WTC11 (cell line): ENCODE measurements around the gene KRTAP6-2.

ENCODE experiments used
- CBFB ChIP-seq: sonication (generic); formaldehyde crosslinking; IDR thresholded peaks from 2 replicates; pipeline ENCODE4 v1.8.1; 2022; ENCODE audit warnings: mild to moderate bottlenecking, low read depth, missing genetic modification reagents
- ESRRA ChIP-seq: sonication (generic); formaldehyde crosslinking; IDR thresholded peaks from 2 replicates; pipeline ENCODE4 v1.8.1; 2022; ENCODE audit warnings: mild to moderate bottlenecking, missing genetic modification reagents, borderline replicate concordance
- ZNF138 ChIP-seq: sonication (generic); formaldehyde crosslinking; conservative IDR thresholded peaks from 2 replicates; pipeline ENCODE4 v1.8.1; 2022; ENCODE audit warnings: mild to moderate bottlenecking, moderate library complexity, missing genetic modification reagents
- TF ChIP-seq, protein P1 (sequence below): fragments of 200-600 bp; IDR thresholded peaks from 2 replicates; pipeline ENCODE4 v1.8.0; 2022; ENCODE audit warnings: antibody characterized with exemption
- TF ChIP-seq, protein P2 (sequence below): sonication (generic); formaldehyde crosslinking; IDR thresholded peaks from 2 replicates; pipeline ENCODE4 v1.8.1; 2022; ENCODE audit warnings: mild to moderate bottlenecking, missing genetic modification reagents, moderate library complexity, borderline replicate concordance

DNA sequence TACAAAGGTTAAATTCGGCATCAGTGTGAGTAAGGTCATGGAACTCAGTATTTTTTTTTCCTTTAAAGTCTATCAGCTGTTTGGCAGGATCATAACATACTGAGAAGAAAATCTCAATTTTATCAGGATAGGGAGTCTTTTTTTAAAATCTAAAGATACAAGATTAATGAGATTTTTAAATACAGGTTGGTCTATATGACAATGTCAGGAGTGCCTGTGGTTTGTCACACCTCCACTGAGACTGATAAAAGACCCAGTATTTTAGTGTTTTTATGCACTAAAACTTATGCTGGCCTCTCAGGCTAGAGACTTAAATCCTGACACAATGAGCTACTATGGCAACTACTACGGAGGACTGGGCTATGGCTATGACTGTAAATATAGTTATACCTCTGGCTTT lies 43.9 kb upstream of the KRTAP6-2 start, which contains the start of gene KRTAP20-3:
- TF ChIP-seq, protein P1, sequence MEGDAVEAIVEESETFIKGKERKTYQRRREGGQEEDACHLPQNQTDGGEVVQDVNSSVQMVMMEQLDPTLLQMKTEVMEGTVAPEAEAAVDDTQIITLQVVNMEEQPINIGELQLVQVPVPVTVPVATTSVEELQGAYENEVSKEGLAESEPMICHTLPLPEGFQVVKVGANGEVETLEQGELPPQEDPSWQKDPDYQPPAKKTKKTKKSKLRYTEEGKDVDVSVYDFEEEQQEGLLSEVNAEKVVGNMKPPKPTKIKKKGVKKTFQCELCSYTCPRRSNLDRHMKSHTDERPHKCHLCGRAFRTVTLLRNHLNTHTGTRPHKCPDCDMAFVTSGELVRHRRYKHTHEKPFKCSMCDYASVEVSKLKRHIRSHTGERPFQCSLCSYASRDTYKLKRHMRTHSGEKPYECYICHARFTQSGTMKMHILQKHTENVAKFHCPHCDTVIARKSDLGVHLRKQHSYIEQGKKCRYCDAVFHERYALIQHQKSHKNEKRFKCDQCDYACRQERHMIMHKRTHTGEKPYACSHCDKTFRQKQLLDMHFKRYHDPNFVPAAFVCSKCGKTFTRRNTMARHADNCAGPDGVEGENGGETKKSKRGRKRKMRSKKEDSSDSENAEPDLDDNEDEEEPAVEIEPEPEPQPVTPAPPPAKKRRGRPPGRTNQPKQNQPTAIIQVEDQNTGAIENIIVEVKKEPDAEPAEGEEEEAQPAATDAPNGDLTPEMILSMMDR = no peak
- TF ChIP-seq CBFB (CRISPR knock-in tag) = no peak
- no peak for TF ChIP-seq ZNF138 (CRISPR knock-in tag)
- TF ChIP-seq, protein P2, sequence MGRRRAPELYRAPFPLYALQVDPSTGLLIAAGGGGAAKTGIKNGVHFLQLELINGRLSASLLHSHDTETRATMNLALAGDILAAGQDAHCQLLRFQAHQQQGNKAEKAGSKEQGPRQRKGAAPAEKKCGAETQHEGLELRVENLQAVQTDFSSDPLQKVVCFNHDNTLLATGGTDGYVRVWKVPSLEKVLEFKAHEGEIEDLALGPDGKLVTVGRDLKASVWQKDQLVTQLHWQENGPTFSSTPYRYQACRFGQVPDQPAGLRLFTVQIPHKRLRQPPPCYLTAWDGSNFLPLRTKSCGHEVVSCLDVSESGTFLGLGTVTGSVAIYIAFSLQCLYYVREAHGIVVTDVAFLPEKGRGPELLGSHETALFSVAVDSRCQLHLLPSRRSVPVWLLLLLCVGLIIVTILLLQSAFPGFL (CRISPR knock-in tag) = no peak
- no peak for TF ChIP-seq ESRRA (CRISPR knock-in tag)
